HepG2 (cell line): ENCODE results near the gene CST3. TPM values are rescaled to one million over a fixed set of nuclear protein-coding genes. Genes with fewer than 3 reads are reported as not detected.

Source experiments
- BRD4 ChIP-seq: sonication (generic); formaldehyde crosslinking; IDR thresholded peaks from 2 replicates; pipeline ENCODE4 v1.4.0; 2020; ENCODE audit warnings: missing genetic modification reagents
- CTCF ChIP-seq: sonication (generic); formaldehyde crosslinking; IDR thresholded peaks from 2 replicates; pipeline ENCODE4 v1.5.0; 2020; ENCODE audit warnings: mild to moderate bottlenecking, missing genetic modification reagents, moderate library complexity
- GLI4 ChIP-seq: sonication (generic); formaldehyde crosslinking; IDR thresholded peaks from 2 replicates; pipeline ENCODE4 v1.5.1; 2020; ENCODE audit warnings: missing genetic modification reagents, mild to moderate bottlenecking, moderate library complexity, borderline replicate concordance
- JUNB ChIP-seq: sonication (generic); formaldehyde crosslinking; IDR thresholded peaks from 2 replicates; pipeline ENCODE4 v1.8.0; 2022; ENCODE audit warnings: missing genetic modification reagents, mild to moderate bottlenecking, borderline replicate concordance
- NFYC ChIP-seq: IDR thresholded peaks from 2 replicates; pipeline ENCODE4 v1.6.1; 2016; ENCODE audit warnings: missing genetic modification reagents, missing compliant biosample characterization
- NR2F6 ChIP-seq, 2 experiments: IDR thresholded peaks; 2 replicates each; pipeline ENCODE4 v1.6.1; 2016; ENCODE audit warnings: antibody characterized with exemption in 1 of 2, mild to moderate bottlenecking in 1 of 2
- STAG1 ChIP-seq: sonication (generic); formaldehyde crosslinking; IDR thresholded peaks from 2 replicates; pipeline ENCODE4 v1.4.0; 2020; ENCODE audit warnings: missing genetic modification reagents
- TGIF2 ChIP-seq: IDR thresholded peaks from 2 replicates; pipeline ENCODE4 v1.6.1; 2016; ENCODE audit warnings: control low read depth, missing compliant biosample characterization
- ZBTB26 ChIP-seq: IDR thresholded peaks from 2 replicates; pipeline ENCODE4 v1.6.1; 2016; ENCODE audit warnings: missing compliant biosample characterization, missing genetic modification reagents, borderline replicate concordance
- ZNF34 ChIP-seq: sonication (generic); formaldehyde crosslinking; IDR thresholded peaks from 2 replicates; pipeline ENCODE4 v1.4.0; 2020; ENCODE audit warnings: mild to moderate bottlenecking, missing genetic modification reagents, borderline replicate concordance
- ZSCAN20 ChIP-seq: sonication (generic); formaldehyde crosslinking; IDR thresholded peaks from 2 replicates; pipeline ENCODE4 v1.4.0; 2020; ENCODE audit warnings: missing genetic modification reagents, mild to moderate bottlenecking, borderline replicate concordance
- polyA plus RNA-seq, 8 experiments: library from polyadenylated mRNA; depleted of rRNA in 3 of 8; stranded (reverse) in 7 of 8; unstranded in 1 of 8; fragments of >200 nt; fragmentation: Illumina TruSeq in 4 of 8; extraction: Trizol in 4 of 8; gene quantifications; 2 replicates each; pipeline versions ENCODE4 v1.2.1 to v1.2.3, GENCODE V29; 2011 to 2016; ENCODE audit warnings: low read depth in 4 of 8, missing spikeins in 1 of 8, mixed read lengths in 1 of 8; ENCODE audit not compliant: insufficient read depth in 1 of 8
- total RNA-seq, 5 experiments: library from RNA; depleted of rRNA; stranded (reverse); fragments of >200 nt; fragmentation: Illumina TruSeq; extraction: Trizol; gene quantifications; 2 replicates each; pipeline ENCODE4 v1.2.3, GENCODE V29; 2016; ENCODE audit warnings: low read depth in 1 of 5
- TF ChIP-seq, protein P1 (sequence below): sonication (generic); formaldehyde crosslinking; IDR thresholded peaks from 2 replicates; pipeline ENCODE4 v1.4.0; 2020; ENCODE audit warnings: missing genetic modification reagents, mild to moderate bottlenecking, borderline replicate concordance
- TF ChIP-seq, protein P2 (sequence below): sonication (generic); formaldehyde crosslinking; IDR thresholded peaks from 2 replicates; pipeline ENCODE4 v1.9.0; 2021; ENCODE audit warnings: missing genetic modification reagents, borderline replicate concordance
- TF ChIP-seq, protein P3 (sequence below): sonication (generic); formaldehyde crosslinking; IDR thresholded peaks from 2 replicates; pipeline ENCODE4 v1.5.1; 2020; ENCODE audit warnings: mild to moderate bottlenecking, missing genetic modification reagents, moderate library complexity

The CST3 gene
- total and polyA plus RNA-seq, 2 of the 13 experiments (the other 11 are each of a cell fraction or from before 2014, with no cell fraction given), result 690 to 1,005 TPM

GRCh38 chr20:23641936-23642751 is 4.4 kb upstream of the CST3 start (continued):
- TF ChIP-seq NFYC (CRISPR knock-in tag), result no peak
- TF ChIP-seq, protein P1, sequence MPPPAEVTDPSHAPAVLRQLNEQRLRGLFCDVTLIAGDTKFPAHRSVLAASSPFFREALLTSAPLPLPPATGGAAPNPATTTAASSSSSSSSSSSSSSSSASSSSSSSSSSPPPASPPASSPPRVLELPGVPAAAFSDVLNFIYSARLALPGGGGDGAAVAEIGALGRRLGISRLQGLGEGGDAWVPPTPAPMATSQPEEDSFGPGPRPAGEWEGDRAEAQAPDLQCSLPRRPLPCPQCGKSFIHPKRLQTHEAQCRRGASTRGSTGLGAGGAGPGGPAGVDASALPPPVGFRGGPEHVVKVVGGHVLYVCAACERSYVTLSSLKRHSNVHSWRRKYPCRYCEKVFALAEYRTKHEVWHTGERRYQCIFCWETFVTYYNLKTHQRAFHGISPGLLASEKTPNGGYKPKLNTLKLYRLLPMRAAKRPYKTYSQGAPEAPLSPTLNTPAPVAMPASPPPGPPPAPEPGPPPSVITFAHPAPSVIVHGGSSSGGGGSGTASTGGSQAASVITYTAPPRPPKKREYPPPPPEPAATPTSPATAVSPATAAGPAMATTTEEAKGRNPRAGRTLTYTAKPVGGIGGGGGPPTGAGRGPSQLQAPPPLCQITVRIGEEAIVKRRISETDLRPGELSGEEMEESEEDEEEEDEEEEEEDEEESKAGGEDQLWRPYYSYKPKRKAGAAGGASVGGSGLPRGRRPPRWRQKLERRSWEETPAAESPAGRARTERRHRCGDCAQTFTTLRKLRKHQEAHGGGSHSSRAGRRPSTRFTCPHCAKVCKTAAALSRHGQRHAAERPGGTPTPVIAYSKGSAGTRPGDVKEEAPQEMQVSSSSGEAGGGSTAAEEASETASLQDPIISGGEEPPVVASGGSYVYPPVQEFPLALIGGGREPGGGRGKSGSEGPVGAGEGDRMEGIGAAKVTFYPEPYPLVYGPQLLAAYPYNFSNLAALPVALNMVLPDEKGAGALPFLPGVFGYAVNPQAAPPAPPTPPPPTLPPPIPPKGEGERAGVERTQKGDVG (CRISPR knock-in tag), result no peak
- TF ChIP-seq CTCF, result 0 out of 2 replicates have a peak, but pooled peaks have one; percentile 8
- TF ChIP-seq, protein P2, sequence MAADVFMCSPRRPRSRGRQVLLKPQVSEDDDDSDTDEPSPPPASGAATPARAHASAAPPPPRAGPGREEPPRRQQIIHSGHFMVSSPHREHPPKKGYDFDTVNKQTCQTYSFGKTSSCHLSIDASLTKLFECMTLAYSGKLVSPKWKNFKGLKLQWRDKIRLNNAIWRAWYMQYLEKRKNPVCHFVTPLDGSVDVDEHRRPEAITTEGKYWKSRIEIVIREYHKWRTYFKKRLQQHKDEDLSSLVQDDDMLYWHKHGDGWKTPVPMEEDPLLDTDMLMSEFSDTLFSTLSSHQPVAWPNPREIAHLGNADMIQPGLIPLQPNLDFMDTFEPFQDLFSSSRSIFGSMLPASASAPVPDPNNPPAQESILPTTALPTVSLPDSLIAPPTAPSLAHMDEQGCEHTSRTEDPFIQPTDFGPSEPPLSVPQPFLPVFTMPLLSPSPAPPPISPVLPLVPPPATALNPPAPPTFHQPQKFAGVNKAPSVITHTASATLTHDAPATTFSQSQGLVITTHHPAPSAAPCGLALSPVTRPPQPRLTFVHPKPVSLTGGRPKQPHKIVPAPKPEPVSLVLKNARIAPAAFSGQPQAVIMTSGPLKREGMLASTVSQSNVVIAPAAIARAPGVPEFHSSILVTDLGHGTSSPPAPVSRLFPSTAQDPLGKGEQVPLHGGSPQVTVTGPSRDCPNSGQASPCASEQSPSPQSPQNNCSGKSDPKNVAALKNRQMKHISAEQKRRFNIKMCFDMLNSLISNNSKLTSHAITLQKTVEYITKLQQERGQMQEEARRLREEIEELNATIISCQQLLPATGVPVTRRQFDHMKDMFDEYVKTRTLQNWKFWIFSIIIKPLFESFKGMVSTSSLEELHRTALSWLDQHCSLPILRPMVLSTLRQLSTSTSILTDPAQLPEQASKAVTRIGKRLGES, result no peak
- no peak for TF ChIP-seq STAG1 (CRISPR knock-in tag)
- no peak for TF ChIP-seq JUNB (CRISPR knock-in tag)
- no peak for TF ChIP-seq TGIF2 (CRISPR knock-in tag)
- no peak for TF ChIP-seq ZSCAN20 (CRISPR knock-in tag)
- TF ChIP-seq NR2F6 (IDR thresholded peaks at IDR 0.05), result peak; percentile 31; the same call in 1 of the 2 replicates
- TF ChIP-seq NR2F6 (CRISPR knock-in tag; IDR thresholded peaks at IDR 0.05), result no peak
- TF ChIP-seq GLI4 (CRISPR knock-in tag), result no peak
- TF ChIP-seq, protein P3, sequence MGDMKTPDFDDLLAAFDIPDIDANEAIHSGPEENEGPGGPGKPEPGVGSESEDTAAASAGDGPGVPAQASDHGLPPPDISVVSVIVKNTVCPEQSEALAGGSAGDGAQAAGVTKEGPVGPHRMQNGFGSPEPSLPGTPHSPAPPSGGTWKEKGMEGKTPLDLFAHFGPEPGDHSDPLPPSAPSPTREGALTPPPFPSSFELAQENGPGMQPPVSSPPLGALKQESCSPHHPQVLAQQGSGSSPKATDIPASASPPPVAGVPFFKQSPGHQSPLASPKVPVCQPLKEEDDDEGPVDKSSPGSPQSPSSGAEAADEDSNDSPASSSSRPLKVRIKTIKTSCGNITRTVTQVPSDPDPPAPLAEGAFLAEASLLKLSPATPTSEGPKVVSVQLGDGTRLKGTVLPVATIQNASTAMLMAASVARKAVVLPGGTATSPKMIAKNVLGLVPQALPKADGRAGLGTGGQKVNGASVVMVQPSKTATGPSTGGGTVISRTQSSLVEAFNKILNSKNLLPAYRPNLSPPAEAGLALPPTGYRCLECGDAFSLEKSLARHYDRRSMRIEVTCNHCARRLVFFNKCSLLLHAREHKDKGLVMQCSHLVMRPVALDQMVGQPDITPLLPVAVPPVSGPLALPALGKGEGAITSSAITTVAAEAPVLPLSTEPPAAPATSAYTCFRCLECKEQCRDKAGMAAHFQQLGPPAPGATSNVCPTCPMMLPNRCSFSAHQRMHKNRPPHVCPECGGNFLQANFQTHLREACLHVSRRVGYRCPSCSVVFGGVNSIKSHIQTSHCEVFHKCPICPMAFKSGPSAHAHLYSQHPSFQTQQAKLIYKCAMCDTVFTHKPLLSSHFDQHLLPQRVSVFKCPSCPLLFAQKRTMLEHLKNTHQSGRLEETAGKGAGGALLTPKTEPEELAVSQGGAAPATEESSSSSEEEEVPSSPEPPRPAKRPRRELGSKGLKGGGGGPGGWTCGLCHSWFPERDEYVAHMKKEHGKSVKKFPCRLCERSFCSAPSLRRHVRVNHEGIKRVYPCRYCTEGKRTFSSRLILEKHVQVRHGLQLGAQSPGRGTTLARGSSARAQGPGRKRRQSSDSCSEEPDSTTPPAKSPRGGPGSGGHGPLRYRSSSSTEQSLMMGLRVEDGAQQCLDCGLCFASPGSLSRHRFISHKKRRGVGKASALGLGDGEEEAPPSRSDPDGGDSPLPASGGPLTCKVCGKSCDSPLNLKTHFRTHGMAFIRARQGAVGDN, result peak; percentile 51
- peak; percentile 97 for TF ChIP-seq ZBTB26 (CRISPR knock-in tag)
- TF ChIP-seq ZNF34, result peak; percentile 59; the same call in 1 of the 2 replicates
- TF ChIP-seq BRD4, result no peak
